Coronary artery (tissue), 2 donors: ENCODE measurements around the gene CEP104.

Source experiments
- DNase-seq: peaks from one replicate; pipeline ENCODE4 v3.0.0-alpha.2; 2017; ENCODE audit warnings: low spot score
- H3K27ac ChIP-seq, 2 donors: fragments of 200-600 bp; sonication (generic); one replicate each; pipeline ENCODE4 v1.5.1; 2016 to 2019
- H3K4me3 ChIP-seq: fragments of 200-600 bp; sonication (generic); 2 replicates; pipeline ENCODE4 v1.5.1; 2016; ENCODE audit warnings: mild to moderate bottlenecking, moderate library complexity
- TF ChIP-seq, protein P1 (sequence below): fragments of 200-600 bp; sonication (generic); IDR thresholded peaks from one replicate; pipeline ENCODE4 v1.5.1; 2019; ENCODE audit warnings: antibody characterized with exemption

Gene CEP104

DNA sequence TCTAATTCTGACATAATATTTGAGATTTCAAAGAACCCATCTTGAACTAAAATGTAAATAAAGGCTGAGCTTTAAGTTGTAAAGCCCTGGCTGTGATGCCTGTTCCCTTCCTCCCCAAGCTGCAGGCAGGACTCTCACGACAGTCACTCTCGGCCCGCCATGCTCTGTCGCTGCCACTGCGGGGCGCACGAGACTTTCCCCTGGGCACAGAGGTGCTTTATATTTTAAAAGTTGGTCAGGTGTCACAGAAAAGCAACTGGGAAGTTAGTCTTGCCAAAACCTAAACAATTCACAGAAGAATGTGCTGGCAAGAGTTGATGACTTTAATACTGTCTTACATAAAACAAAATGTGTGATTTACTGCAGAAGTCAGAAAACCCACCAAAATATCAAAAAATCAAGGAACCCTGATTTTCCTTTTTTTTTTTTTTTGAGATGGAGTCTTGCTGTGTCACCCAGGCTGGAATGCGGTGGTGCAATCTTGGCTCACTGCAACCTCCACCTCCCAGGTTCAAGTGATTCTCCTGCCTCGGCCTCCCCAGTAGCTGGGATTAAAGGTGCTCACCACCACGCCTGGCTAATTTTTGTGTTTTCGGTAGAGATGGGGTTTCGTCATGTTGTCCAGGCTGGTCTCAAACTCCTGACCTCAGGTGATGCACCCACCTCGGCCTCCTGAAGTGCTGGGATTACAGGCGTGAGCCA lies 71.4 kb downstream of the CEP104 start:
- no peak overlapping the region for H3K27ac ChIP-seq
- TF ChIP-seq, protein P1, sequence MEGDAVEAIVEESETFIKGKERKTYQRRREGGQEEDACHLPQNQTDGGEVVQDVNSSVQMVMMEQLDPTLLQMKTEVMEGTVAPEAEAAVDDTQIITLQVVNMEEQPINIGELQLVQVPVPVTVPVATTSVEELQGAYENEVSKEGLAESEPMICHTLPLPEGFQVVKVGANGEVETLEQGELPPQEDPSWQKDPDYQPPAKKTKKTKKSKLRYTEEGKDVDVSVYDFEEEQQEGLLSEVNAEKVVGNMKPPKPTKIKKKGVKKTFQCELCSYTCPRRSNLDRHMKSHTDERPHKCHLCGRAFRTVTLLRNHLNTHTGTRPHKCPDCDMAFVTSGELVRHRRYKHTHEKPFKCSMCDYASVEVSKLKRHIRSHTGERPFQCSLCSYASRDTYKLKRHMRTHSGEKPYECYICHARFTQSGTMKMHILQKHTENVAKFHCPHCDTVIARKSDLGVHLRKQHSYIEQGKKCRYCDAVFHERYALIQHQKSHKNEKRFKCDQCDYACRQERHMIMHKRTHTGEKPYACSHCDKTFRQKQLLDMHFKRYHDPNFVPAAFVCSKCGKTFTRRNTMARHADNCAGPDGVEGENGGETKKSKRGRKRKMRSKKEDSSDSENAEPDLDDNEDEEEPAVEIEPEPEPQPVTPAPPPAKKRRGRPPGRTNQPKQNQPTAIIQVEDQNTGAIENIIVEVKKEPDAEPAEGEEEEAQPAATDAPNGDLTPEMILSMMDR = no peak
- H3K4me3 ChIP-seq = no peak overlapping the region
- no peak for DNase-seq

DNA sequence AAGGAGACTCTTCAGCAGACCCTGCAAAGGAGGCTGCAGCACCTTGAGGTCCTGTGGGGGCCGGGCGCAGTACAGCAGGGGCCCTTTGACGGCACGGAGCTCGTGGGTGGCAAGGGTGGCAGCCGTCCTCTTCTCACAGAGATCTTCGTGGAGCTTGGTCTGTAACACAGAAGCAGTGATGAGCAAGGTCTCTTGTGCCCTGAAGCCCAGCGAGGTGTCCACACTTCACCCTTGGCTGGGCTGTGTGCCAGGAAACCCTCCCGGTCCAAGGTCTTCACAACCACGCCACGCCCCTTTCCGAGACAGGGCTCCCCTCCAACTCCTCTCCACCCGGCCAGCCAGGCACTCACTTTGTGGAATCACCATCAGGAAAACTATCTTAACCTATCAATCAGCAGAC lies 72.0 kb downstream of the CEP104 start:
- TF ChIP-seq, protein P1 = no peak
- no peak for DNase-seq

DNA sequence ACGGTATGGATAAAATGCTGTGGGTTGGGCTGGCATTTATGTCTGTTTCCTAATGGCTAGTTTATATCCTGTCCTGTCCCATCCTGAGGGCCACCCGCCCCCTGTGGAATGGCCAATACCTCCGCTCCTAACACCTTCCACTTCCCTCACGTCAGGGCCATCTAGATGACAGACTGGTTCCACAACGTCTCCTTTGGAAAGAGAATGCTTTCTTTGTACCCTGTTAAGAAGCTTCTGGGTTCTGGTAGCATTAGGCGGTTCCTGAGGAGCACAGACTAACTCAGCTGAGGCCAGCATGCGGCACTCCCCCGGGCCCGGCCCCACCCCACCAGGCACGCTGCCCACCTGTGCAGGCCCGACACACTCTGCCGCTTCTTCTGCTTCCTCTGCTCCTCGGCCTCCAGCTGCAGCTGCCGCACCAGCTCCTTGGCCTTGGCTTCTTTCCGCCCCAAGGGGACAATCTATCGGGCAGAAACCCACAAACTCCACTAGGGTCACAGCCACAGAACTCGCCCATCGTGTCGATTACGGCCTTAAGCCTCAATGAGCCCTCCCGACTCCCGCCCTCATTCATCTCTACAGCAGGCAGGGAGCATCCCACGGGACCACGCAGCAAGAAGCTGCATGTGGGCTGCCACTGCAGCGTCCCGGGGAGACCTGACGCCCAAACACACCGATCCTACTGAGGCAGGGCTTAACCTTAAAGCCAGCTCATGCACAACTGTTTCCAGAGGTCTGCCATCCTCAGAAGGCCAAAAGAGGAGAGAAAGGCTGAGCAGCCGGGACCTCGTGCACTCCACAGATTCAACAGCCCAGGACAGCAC lies 73.1 kb downstream of the CEP104 start:
- Histone ChIP-seq H3K4me3 (no peak overlapping the region), H3K27ac (no peak overlapping the region)
- TF ChIP-seq, protein P1 = no peak
- DNase-seq = no peak

More for the DNA sequence above, 72.0 kb downstream of the CEP104 start:
- H3K27ac ChIP-seq = no peak overlapping the region
- H3K4me3 ChIP-seq = no peak overlapping the region

DNA sequence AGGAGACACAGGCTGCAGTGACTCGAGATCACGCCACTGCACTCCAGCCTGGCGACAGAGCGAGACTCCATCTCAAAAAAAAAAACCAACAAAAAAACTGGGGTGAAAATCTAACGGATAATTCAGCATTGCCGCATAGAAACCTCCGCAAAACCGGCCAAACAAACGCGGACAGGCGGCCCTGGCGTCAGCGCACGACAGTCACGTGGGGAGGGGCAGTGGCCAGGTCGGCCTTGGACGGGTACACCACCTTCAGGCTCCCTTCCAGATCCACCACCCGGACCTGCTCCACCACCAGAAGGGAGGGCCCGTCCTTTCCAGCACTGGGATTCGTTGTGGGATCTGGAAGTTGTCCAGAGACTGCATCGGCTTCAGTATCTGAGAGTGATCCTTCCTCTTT lies 76.1 kb downstream of the CEP104 start:
- no peak overlapping the region for H3K4me3 ChIP-seq
- DNase-seq = no peak
- TF ChIP-seq, protein P1 = no peak

DNA sequence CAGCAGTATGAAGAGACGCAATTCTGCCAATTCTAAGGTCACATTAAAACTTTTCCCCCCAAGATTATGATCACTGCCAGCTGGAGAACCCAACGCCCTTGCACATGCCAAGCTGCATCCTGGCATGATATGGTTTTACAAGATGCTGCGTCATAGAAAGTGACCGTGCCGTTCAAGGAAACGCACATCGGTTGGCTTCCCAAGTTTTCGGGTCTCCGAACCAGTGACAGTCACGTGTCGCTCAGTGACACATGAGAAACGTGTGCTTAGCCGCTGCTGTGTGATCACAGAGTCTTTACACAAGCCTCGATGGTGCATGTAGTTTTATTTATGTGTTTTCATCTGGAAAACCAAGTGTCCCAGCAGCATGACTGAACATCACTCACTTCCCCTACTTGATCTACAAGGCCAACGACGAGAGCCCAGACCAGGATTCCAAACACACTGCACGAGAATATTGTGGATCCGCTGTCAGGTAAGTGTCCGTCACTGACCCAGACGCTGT lies 77.0 kb downstream of the CEP104 start:
- DNase-seq = no peak
- Histone ChIP-seq H3K27ac (no peak overlapping the region), H3K4me3 (no peak overlapping the region)
- TF ChIP-seq, protein P1 = no peak

More for the DNA sequence above, 76.1 kb downstream of the CEP104 start:
- H3K27ac ChIP-seq = no peak overlapping the region

DNA sequence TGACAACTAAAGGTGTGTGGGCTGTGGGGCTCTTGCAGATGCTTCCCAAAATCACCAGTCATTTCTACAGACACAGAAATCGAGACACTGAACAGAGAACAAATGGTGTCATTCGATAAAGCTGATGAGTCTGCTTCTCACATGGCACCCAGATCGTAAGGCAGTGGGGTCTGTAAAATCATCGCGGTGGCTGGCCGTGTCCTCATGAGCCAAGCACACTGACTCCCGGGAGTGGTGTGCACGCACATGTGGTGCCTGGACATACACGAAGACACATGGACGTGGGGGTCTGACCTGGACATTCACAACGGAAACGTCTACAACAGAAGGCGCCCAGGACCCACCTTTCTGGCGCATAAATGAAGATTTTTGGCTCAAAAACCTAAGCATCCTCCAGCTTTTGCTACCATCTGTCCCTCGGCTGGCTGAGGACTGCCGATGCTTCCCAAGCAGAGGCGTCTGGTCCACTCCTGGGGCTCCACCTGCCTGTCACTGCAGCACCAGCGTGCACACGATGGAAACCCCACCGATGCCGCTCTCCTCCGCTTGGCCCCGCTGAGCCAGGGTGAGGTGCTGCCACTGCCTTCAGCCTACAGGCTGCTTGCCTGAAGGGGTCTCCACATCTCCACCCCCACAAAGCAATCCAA lies 77.6 kb downstream of the CEP104 start:
- TF ChIP-seq, protein P1 = no peak
- H3K4me3 ChIP-seq = no peak overlapping the region
- DNase-seq = no peak
- H3K27ac ChIP-seq = no peak overlapping the region
